Fibroblast of the aortic adventitia (primary cell): Measurements from ENCODE around the gene DRC7. TPM values are rescaled to one million over a fixed set of nuclear protein-coding genes. Genes with fewer than 3 reads are reported as not detected.
"Not testable (repeated sequence)": the region's sequence is repeated elsewhere in the genome, so short reads cannot be mapped to it uniquely, and the experiment has no call there.

ENCODE experiments used
- DNase-seq: peaks from one replicate; pipeline ENCODE4 v3.0.0-alpha.2; 2010; ENCODE audit warnings: low read depth
- H3K4me3 ChIP-seq: 2 replicates; pipeline ENCODE4 v1.5.1; 2011; ENCODE audit warnings: low read depth, mild to moderate bottlenecking, control low read depth, low read length, moderate library complexity
- CTCF ChIP-seq: IDR thresholded peaks from 2 replicates; pipeline ENCODE4 v1.5.1; 2011; ENCODE audit warnings: mild to moderate bottlenecking, low read length, control low read depth, inconsistent platforms; ENCODE audit not compliant: insufficient read depth
- total RNA-seq: library from RNA; depleted of rRNA; stranded (reverse); fragments of >200 nt; gene quantifications from 2 replicates; pipeline ENCODE4 v1.2.3, GENCODE V29; 2012; ENCODE audit warnings: low replicate concordance

Gene DRC7
- total RNA-seq, 1 donor = 0.09 TPM

- no peak for TF ChIP-seq CTCF
- DNase-seq = no peak
- H3K4me3 ChIP-seq = no peak overlapping the region
Measured at GRCh38 chr16:57743458-57743857, 48.9 kb downstream of the DRC7 start.

GRCh38 chr16:57743886-57744641, 49.5 kb downstream of the DRC7 start:
- no peak overlapping the region for H3K4me3 ChIP-seq
- no peak for DNase-seq
- TF ChIP-seq CTCF = no peak

GRCh38 chr16:57744642-57744903, 50.0 kb downstream of the DRC7 start:
- no peak for TF ChIP-seq CTCF
- H3K4me3 ChIP-seq = no peak overlapping the region
- DNase-seq = no peak

- no peak overlapping the region for H3K4me3 ChIP-seq
- no peak for TF ChIP-seq CTCF
- no peak for DNase-seq
Measured at GRCh38 chr16:57745768-57746167, 51.2 kb downstream of the DRC7 start.

- H3K4me3 ChIP-seq, DNase-seq: not testable (repeated sequence)
Measured at GRCh38 chr16:57746316-57746715, 51.7 kb downstream of the DRC7 start.

GRCh38 chr16:57747091-57747490, 52.5 kb downstream of the DRC7 start:
- no peak overlapping the region for H3K4me3 ChIP-seq
- no peak for DNase-seq
- no peak for TF ChIP-seq CTCF

GRCh38 chr16:57747496-57747895, 52.9 kb downstream of the DRC7 start:
- no peak for TF ChIP-seq CTCF
- no peak for DNase-seq
- H3K4me3 ChIP-seq = no peak overlapping the region
